SU-DHL-6 (cell line): ENCODE data around the gene DNM1L.

Experiments used
- H2AFZ ChIP-seq: fragments of 200-600 bp; sonication (generic); 2 replicates; pipeline ENCODE4 v1.6.1; 2014; ENCODE audit warnings: low read depth, mild to moderate bottlenecking, moderate library complexity, mixed read lengths, antibody characterized with exemption, low read length; ENCODE audit not compliant: severe bottlenecking
- H3F3A ChIP-seq: fragments of 200-600 bp; shearing (Covaris generic); 2 replicates; pipeline ENCODE4 v1.6.0; 2016; ENCODE audit warnings: antibody characterized with exemption, mild to moderate bottlenecking; ENCODE audit not compliant: insufficient read depth
- H3K27ac ChIP-seq: fragments of 200-600 bp; sonication (generic); 2 replicates; pipeline ENCODE4 v1.5.1; 2016; ENCODE audit warnings: low read depth, mild to moderate bottlenecking, low read length, moderate library complexity, mixed read lengths
- H3K27me3 ChIP-seq: fragments of 200-600 bp; sonication (generic), shearing (Covaris generic); 2 replicates; pipeline ENCODE4 v1.6.0; 2014; ENCODE audit warnings: mild to moderate bottlenecking, low read length
- H3K36me3 ChIP-seq: fragments of 200-600 bp; sonication (generic); 2 replicates; pipeline ENCODE4 v1.6.1; 2014; ENCODE audit warnings: mild to moderate bottlenecking, low read length, mixed read lengths
- H3K4me2 ChIP-seq: fragments of 300-600, 200-600 bp; shearing (Covaris generic), sonication (generic); 2 replicates; pipeline ENCODE4 v1.6.0; 2014; ENCODE audit warnings: low read length, low read depth, mild to moderate bottlenecking; ENCODE audit not compliant: poor library complexity, severe bottlenecking
- H3K4me3 ChIP-seq: fragments of 200-600 bp; sonication (generic); 2 replicates; pipeline ENCODE4 v1.5.1; 2014; ENCODE audit warnings: antibody characterized with exemption, low read length, mild to moderate bottlenecking, mixed read lengths; ENCODE audit not compliant: insufficient read depth, poor library complexity, severe bottlenecking
- H3K79me2 ChIP-seq: fragments of 200-600 bp; sonication (generic); 2 replicates; pipeline ENCODE4 v1.6.1; 2014; ENCODE audit warnings: mild to moderate bottlenecking, low read length, moderate library complexity; ENCODE audit not compliant: insufficient read depth
- H3K9ac ChIP-seq: fragments of 200-600 bp; sonication (generic); 2 replicates; pipeline ENCODE4 v1.7.0; 2014; ENCODE audit warnings: mild to moderate bottlenecking, low read length
- H3K9me2 ChIP-seq: fragments of 200-600 bp; sonication (generic); replicated peaks from 2 replicates; pipeline ENCODE4 v1.6.1; 2014; ENCODE audit warnings: low read length; ENCODE audit not compliant: insufficient read depth
- H3K9me3 ChIP-seq: fragments of 200-600 bp; sonication (generic); 2 replicates; pipeline ENCODE4 v1.6.1; 2014; ENCODE audit warnings: low read length, mixed read lengths; ENCODE audit not compliant: insufficient read depth
- H4K20me1 ChIP-seq: fragments of 200-600 bp; sonication (generic); 2 replicates; pipeline ENCODE4 v1.6.1; 2014; ENCODE audit warnings: low read depth, mild to moderate bottlenecking, antibody characterized with exemption, low read length, moderate library complexity, mixed read lengths
- EZH2phosphoT487 ChIP-seq: fragments of 200-600 bp; sonication (generic), shearing (Covaris generic); conservative IDR thresholded peaks from 2 replicates; pipeline ENCODE4 v1.6.1; 2018; ENCODE audit warnings: mild to moderate bottlenecking, antibody characterized with exemption, low read length, moderate library complexity, mixed read lengths
- TF ChIP-seq, protein P1 (sequence below): fragments of 200-600 bp; sonication (generic); IDR thresholded peaks from one replicate; pipeline ENCODE4 v1.5.1; 2017; ENCODE audit warnings: antibody characterized with exemption, mild to moderate bottlenecking, low read length, moderate library complexity; ENCODE audit not compliant: insufficient read depth, poor library complexity, severe bottlenecking

The DNM1L gene

DNA sequence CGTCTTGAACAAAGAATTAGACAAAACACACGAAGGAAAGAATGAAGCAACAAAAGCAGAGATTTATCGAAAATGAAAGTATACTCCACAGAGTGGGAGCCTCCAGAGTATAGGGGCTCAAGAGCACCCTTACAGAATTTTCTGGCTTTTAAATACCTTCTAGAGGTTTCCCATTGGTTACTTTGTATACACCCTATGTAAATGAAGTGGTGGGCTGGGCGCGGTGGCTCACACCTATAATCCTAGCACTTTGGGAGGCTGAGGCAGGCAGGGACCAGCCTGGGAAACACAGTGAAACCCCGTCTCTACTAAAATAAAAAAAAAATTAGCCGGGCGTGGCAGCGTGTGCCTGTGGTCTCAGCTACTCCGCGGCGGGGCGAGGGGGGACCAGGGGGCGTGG lies 13.1 kb upstream of the DNM1L start:
- no peak overlapping the region for H3K27ac ChIP-seq
- no peaks in the 10 kb centered on the region for H4K20me1 ChIP-seq
- no peak overlapping the region for H3K4me3 ChIP-seq
- H3F3A ChIP-seq: no peaks in the 10 kb centered on the region
- no peak overlapping the region for H3K9ac ChIP-seq
- H3K4me2 ChIP-seq: no peak overlapping the region
- no peaks in the 10 kb centered on the region for H3K9me3 ChIP-seq
- no peak overlapping the region for H2AFZ ChIP-seq
- TF ChIP-seq EZH2phosphoT487: no peak
- TF ChIP-seq, protein P1, sequence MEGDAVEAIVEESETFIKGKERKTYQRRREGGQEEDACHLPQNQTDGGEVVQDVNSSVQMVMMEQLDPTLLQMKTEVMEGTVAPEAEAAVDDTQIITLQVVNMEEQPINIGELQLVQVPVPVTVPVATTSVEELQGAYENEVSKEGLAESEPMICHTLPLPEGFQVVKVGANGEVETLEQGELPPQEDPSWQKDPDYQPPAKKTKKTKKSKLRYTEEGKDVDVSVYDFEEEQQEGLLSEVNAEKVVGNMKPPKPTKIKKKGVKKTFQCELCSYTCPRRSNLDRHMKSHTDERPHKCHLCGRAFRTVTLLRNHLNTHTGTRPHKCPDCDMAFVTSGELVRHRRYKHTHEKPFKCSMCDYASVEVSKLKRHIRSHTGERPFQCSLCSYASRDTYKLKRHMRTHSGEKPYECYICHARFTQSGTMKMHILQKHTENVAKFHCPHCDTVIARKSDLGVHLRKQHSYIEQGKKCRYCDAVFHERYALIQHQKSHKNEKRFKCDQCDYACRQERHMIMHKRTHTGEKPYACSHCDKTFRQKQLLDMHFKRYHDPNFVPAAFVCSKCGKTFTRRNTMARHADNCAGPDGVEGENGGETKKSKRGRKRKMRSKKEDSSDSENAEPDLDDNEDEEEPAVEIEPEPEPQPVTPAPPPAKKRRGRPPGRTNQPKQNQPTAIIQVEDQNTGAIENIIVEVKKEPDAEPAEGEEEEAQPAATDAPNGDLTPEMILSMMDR: no peak
- H3K36me3 ChIP-seq: no peaks in the 10 kb centered on the region
- H3K79me2 ChIP-seq: no peaks in the 10 kb centered on the region
- H3K9me2 ChIP-seq: no peaks in the 10 kb centered on the region
- H3K27me3 ChIP-seq: no peaks in the 10 kb centered on the region

DNA sequence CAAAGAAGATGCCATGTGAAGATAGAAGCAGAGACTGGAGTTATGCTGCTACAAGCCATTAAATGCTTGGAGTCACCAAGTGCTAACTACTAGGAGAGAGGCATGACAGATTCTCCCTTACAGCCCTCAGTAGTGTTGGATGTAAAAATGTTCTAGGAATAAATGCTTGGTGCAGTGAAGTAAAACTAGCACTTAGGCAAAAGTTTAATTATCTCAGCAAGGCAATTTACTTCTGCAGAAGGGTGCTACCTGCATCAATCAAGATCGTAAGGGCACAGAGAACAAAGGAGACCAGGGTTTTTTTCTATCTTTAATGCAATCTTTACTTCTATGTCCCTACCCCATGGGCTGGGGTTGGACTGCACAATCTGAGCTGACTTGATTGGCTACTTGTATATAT lies 9.5 kb upstream of the DNM1L start:
- no peak overlapping the region for H3K4me3 ChIP-seq
- H3K27me3 ChIP-seq: no peaks in the 10 kb centered on the region
- no peak overlapping the region for H3K9ac ChIP-seq
- H3K79me2 ChIP-seq: no peaks in the 10 kb centered on the region
- no peaks in the 10 kb centered on the region for H3K9me3 ChIP-seq
- H3K4me2 ChIP-seq: no peak overlapping the region
- no peaks in the 10 kb centered on the region for H4K20me1 ChIP-seq
- H3F3A ChIP-seq: no peaks in the 10 kb centered on the region
- no peak for TF ChIP-seq EZH2phosphoT487
- TF ChIP-seq, protein P1: no peak
- H2AFZ ChIP-seq: no peak overlapping the region
- H3K9me2 ChIP-seq: no peaks in the 10 kb centered on the region
- H3K27ac ChIP-seq: no peak overlapping the region
- H3K36me3 ChIP-seq: no peaks in the 10 kb centered on the region

DNA sequence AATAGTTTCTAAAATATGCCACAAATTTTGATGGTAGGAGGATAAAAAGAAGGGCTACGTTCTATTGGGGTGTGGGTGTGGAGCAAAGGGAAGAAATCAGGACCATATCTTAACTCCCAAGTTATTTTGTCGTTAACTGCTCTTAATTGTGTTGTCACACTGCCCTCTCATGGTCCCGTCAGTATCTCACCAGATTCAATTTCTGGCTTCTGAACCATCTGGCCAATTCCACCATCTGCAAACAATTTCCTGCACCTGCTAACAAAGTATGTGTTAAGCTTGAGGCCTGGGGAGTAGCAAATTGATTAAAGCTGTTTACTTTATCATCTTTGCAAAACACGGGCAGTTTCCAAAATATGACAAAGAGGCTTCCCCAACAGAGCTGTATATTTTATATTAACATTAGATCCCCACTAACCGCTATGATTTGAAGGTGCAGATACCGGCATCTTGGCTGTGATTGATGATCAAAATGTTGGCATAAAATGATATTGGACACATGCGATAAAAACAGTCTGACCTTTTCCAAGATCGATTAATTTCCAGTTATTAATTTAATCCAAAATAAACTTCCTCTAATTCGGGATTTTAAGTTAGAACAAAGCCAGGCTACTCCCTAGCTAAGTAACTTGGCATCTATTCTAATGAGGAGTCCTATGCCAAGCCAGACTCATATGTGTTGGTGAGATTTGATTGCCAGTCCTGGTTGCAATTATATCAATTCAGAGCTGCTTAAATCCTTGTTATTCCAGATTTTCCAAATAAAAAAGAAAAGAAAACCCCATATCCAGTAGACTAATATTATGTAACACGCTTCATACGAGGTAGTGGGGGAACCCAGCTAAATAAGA lies 6.9 kb upstream of the DNM1L start:
- TF ChIP-seq EZH2phosphoT487: no peak
- TF ChIP-seq, protein P1: peak; percentile 52
- H3K9me3 ChIP-seq: no peaks in the 10 kb centered on the region

More for the DNA sequence above, 6.9 kb upstream of the DNM1L start:
- Histone ChIP-seq H4K20me1 (no peaks in the 10 kb centered on the region), H3K36me3 (no peaks in the 10 kb centered on the region), H3K4me2 (no peak overlapping the region), H3K27ac (no peak overlapping the region), H3F3A (no peaks in the 10 kb centered on the region), H2AFZ (no peak overlapping the region), H3K4me3 (no peak overlapping the region), H3K79me2 (no peaks in the 10 kb centered on the region), H3K9ac (no peak overlapping the region), H3K9me2 (no peaks in the 10 kb centered on the region), H3K27me3 (no peaks in the 10 kb centered on the region)
